Ishikawa (cell line): Measurements from ENCODE around the gene IL17REL.

ENCODE experiments used
- CEBPB ChIP-seq: IDR thresholded peaks from 2 replicates; pipeline ENCODE4 v1.6.1; 2012
- CREB1 ChIP-seq: IDR thresholded peaks from 2 replicates; pipeline ENCODE4 v1.6.1; 2012; ENCODE audit warnings: low read depth
- EGR1 ChIP-seq: IDR thresholded peaks from 2 replicates; pipeline ENCODE4 v1.6.1; 2012
- EP300 ChIP-seq: IDR thresholded peaks from 2 replicates; pipeline ENCODE4 v1.6.1; 2012; ENCODE audit warnings: borderline replicate concordance
- FOXM1 ChIP-seq: IDR thresholded peaks from 2 replicates; pipeline ENCODE4 v1.6.1; 2012; ENCODE audit warnings: low read depth, borderline replicate concordance
- NFIC ChIP-seq: IDR thresholded peaks from 2 replicates; pipeline ENCODE4 v1.6.1; 2012
- RAD21 ChIP-seq: IDR thresholded peaks from 2 replicates; pipeline ENCODE4 v1.6.1; 2012; ENCODE audit warnings: low read depth
- TAF1 ChIP-seq: IDR thresholded peaks from 2 replicates; pipeline ENCODE4 v1.6.1; 2012; ENCODE audit warnings: low read depth, mild to moderate bottlenecking
- TCF12 ChIP-seq: IDR thresholded peaks from 2 replicates; pipeline ENCODE4 v1.6.1; 2012; ENCODE audit warnings: low read depth
- TEAD4 ChIP-seq: IDR thresholded peaks from 2 replicates; pipeline ENCODE4 v1.6.1; 2012
- YY1 ChIP-seq: IDR thresholded peaks from 2 replicates; pipeline ENCODE4 v1.6.1; 2012; ENCODE audit warnings: low read depth
- ZBTB7A ChIP-seq: IDR thresholded peaks from 2 replicates; pipeline ENCODE4 v1.6.1; 2012; ENCODE audit warnings: low read depth
- TF ChIP-seq, protein P1 (sequence below): IDR thresholded peaks from 2 replicates; pipeline ENCODE4 v1.6.1; 2012
- TF ChIP-seq, protein P2 (sequence below): IDR thresholded peaks from 2 replicates; pipeline ENCODE4 v1.6.1; 2012
- TF ChIP-seq, protein P3 (sequence below): IDR thresholded peaks from 2 replicates; pipeline ENCODE4 v1.6.1; 2012; ENCODE audit warnings: low read depth, mild to moderate bottlenecking

Gene IL17REL

DNA sequence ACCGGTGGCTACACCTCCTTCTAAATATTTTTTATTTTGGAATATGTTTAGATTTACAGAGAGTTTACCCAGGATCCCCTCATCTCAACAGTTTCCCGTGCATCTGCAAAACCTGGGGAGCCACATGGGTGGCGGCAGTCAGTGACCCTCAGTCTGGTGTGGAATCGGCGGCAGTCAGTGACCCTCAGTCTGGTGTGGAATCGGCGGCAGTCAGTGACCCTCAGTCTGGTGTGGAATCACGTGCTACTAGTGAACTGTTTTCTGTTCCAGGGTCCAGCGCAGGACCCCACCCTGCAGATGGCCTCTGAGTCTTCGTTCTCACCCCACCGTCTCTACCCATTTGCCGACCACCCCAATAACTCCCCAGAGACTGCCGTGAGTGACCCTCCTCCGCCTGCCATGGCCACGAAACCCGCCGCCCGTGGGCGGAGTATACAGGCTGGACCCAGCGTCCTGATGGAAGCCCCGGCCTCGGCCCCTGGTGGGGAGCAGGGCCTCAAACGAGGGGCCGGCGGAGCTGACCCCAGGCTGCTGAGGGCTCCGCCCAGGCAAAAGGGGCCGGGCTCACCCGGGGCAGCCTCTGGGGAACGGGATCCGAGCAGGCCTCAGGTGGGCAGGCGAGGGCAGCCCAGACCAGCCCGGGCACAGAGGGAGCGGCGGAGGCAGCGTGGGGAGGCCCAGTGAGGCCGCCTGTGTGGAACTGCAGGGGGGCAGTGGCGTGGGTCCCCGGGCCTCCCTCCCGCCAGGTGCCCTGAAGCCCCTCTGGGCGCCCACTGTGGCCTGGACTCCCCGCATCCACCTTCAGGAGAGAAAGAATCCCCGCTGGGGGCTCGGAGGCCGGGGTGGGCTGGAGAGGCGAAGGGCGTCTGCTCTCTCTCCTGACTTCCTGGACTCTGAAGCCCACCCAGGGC, 2.5 kb downstream of the IL17REL start:
- TF ChIP-seq YY1 (no peak), RAD21 (no peak), TAF1 (no peak), TCF12 (no peak)
- TF ChIP-seq, protein P1, sequence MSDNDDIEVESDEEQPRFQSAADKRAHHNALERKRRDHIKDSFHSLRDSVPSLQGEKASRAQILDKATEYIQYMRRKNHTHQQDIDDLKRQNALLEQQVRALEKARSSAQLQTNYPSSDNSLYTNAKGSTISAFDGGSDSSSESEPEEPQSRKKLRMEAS, result no peak

DNA sequence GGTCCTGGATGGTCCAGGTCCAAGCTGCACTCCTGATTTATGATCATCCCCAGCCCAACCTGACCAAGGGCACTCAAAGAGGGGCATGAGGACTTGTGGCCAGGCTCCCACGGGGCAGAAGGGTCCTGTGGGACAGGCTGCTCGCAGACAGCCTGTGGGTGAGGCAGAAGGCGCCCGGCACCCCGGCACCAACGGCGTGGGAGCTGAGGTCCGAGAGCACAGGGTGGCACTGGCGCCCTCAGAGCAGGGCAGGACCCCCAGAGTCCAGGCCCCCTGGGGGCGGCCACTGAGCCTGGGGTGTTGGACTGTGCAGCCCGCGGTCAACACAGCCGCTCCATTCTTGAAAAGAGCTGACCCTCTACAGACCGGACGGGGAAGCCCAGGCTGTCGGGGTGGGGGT, 3.3 kb downstream of the IL17REL start:
- TF ChIP-seq EP300 (no peak), NFIC (no peak)
- TF ChIP-seq, protein P2, sequence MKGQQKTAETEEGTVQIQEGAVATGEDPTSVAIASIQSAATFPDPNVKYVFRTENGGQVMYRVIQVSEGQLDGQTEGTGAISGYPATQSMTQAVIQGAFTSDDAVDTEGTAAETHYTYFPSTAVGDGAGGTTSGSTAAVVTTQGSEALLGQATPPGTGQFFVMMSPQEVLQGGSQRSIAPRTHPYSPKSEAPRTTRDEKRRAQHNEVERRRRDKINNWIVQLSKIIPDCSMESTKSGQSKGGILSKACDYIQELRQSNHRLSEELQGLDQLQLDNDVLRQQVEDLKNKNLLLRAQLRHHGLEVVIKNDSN, result no peak
- TF ChIP-seq, protein P3, sequence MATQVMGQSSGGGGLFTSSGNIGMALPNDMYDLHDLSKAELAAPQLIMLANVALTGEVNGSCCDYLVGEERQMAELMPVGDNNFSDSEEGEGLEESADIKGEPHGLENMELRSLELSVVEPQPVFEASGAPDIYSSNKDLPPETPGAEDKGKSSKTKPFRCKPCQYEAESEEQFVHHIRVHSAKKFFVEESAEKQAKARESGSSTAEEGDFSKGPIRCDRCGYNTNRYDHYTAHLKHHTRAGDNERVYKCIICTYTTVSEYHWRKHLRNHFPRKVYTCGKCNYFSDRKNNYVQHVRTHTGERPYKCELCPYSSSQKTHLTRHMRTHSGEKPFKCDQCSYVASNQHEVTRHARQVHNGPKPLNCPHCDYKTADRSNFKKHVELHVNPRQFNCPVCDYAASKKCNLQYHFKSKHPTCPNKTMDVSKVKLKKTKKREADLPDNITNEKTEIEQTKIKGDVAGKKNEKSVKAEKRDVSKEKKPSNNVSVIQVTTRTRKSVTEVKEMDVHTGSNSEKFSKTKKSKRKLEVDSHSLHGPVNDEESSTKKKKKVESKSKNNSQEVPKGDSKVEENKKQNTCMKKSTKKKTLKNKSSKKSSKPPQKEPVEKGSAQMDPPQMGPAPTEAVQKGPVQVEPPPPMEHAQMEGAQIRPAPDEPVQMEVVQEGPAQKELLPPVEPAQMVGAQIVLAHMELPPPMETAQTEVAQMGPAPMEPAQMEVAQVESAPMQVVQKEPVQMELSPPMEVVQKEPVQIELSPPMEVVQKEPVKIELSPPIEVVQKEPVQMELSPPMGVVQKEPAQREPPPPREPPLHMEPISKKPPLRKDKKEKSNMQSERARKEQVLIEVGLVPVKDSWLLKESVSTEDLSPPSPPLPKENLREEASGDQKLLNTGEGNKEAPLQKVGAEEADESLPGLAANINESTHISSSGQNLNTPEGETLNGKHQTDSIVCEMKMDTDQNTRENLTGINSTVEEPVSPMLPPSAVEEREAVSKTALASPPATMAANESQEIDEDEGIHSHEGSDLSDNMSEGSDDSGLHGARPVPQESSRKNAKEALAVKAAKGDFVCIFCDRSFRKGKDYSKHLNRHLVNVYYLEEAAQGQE, result no peak

DNA sequence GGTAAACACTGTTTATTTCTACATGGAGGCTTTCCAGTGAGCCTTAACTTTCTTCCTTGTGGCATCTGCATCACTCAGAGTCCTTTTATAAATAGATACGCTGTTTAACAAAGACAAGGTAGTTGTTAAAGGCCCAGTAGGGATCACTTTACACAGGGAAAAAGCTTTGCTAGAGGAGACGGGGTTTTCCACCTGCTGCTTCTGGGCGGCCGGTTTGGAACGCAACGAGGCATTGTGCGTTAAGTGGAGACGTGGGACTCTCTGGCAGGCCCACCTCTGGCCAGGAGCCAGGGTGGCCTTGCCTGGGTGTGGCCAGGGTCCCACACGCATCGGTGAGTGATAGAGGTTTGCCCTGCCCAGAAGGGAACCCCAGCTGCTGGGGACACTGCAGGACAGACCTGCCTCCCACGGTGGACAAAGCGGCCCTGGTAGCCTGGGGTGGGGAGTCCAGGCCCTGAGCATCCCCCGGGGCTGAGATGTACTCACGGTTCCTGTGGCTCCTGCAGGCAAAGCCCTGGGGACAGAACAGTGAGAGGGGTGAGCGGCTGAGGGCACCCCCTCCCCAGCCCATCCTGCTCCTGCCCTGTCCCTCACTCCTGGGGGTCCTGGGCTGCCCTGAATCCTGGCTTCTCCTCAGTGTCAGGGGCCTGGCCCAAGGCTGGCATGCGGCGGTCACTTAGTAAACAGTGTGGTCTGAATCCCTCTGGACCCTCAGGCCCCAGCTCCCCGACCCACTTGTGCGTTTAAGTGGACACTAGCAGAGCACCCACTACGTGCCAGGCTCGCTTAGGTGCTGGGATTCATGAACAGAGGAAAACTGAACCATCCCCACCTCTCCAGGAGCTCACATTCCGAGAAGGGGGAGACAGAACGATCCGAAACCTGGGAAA, 4.2 kb downstream of the IL17REL start:
- TF ChIP-seq EP300, result no peak
- TF ChIP-seq FOXM1, result no peak
- no peak for TF ChIP-seq NFIC
- TF ChIP-seq RAD21, result no peak
- no peak for TF ChIP-seq TEAD4
- no peak for TF ChIP-seq ZBTB7A
- no peak for TF ChIP-seq TCF12
- TF ChIP-seq, protein P1, result no peak
- no peak for TF ChIP-seq TAF1
- TF ChIP-seq, protein P2, result no peak
- TF ChIP-seq, protein P3, result no peak
- TF ChIP-seq CREB1, result no peak
- TF ChIP-seq EGR1, result no peak
- no peak for TF ChIP-seq YY1
- TF ChIP-seq CEBPB, result no peak

DNA sequence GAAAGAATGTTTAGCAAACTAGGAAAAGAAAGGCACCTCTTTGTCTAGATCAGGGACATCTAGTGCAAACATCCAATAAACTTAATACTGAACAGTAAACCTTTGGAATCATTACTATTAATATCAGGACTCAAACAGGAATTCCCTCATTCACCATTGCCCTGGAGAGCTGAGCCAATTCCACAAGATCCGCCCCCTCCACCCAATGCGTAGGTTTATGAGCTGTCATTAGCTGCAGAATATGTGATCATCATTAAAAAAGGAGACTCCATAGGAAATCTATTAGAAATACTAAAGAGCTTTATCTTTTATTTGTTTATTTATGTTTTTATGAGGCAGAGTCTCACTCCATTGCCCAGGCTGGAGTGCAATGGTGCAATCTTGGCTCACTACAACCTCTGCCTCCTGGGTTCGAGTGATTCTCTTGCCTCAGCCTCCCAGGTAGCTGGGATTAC, 5.5 kb downstream of the IL17REL start:
- TF ChIP-seq TEAD4 (no peak), ZBTB7A (no peak), NFIC (no peak), RAD21 (no peak)
- TF ChIP-seq, protein P1, result no peak
- TF ChIP-seq, protein P3, result no peak
